HG03469 (cell line): ENCODE measurements around the gene SLC16A10.
"Not testable (repeated sequence)": the region's sequence is repeated elsewhere in the genome, so short reads cannot be mapped to it uniquely, and the experiment has no call there.

Source experiments
- ATAC-seq: cut with Tn5 transposase; IDR thresholded peaks from one replicate; pipeline ENCODE4 v1.9.1; 2021; ENCODE audit warnings: mild to moderate bottlenecking, moderate library complexity, moderate number of reproducible peaks; ENCODE audit not compliant: unreplicated experiment

The SLC16A10 gene

DNA sequence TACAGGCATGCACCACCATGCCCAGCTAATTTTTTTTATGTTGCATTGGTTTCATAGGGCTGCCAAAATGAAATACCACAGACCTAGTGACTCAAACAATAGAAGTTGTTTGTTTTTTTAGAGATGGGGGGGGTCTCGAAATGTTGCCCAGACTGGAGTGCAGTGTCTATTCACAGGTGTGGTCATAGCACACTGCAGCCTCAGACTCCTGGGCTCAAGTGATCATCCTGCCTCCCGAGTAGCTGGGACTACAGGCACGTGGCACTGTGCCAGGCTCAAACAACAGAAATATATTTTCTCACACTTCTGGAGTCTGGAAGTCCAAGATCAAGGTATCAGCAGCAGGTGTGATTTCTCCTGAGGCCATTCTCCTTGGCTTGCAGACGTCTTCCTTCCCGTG, 6.6 kb upstream of the SLC16A10 start:
- no peak for ATAC-seq

- no peak for ATAC-seq
Observed at GRCh38 chr6:111086685-111087084, 618 bp upstream of the SLC16A10 start.

DNA sequence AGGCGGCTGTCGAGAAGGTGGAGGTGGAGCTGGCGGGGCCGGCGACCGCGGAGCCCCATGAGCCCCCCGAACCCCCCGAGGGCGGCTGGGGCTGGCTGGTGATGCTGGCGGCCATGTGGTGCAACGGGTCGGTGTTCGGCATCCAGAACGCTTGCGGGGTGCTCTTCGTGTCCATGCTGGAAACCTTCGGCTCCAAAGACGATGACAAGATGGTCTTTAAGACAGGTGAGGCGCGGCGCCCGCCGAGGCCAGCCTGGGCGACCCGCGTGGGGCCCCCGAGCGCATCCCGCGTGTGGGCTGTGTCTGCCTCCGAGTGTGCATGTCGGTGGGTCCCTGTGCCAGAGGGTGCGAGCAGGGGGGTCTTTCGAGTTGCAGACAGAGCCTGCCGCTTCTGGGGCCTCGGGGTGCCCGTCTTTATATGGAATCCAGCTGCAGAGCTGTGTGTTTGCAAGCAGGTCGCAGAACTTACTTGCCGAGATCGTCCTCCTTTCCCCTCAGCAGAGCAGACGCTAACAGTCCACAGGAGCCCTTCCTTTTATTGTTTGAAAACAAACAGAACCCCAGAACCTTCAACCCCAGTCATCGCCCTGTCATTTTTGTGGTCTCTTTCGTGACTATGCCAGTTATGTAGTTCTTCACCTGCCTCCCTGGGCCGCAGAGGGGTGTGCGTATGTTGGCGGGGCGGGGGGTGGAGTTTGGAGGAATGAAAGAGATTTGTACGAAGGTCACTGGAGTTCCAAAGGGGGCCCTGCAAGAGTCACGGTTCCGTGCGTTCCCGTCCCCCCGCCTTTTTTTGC, 766 bp downstream of the SLC16A10 start:
- ATAC-seq, result no peak

DNA sequence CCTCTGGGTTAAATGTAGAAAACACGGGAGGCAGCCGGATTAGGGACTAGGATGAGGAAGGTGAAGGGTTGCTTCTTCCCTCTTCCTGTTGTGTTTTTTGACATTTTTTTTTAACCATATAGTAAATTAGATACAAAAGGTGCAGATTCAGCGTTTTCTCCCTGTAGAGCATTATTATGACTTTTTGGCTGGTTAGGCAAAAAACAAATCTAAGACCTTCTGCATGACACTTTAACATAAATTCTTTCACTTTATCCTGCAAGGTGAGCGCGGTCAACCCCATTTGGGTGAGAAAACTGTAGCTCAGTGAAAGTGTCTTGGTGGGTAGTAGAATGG, 1.3 kb downstream of the SLC16A10 start:
- ATAC-seq, result no peak

GRCh38 chr6:111090766-111091165, 3.5 kb downstream of the SLC16A10 start:
- no peak for ATAC-seq

DNA sequence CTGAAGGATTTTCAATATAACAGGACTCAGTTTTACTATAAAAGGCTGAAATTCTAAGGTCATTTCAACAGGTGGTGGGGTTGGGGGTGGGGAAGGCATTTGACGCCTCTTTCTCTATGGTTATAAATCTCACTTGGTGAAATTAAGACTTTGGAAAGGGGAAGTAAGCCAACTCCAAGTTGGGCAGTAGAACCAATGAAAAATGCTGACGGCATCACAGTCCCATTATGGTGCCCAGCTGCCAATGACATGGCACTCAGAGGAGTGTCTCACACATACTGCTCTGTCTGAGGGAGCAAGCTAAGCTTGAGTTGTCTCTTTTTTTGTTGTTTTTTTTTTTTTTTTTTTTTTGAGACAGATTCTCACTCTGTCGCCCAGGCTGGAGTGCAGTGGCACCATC, 4.7 kb downstream of the SLC16A10 start:
- ATAC-seq, result no peak

DNA sequence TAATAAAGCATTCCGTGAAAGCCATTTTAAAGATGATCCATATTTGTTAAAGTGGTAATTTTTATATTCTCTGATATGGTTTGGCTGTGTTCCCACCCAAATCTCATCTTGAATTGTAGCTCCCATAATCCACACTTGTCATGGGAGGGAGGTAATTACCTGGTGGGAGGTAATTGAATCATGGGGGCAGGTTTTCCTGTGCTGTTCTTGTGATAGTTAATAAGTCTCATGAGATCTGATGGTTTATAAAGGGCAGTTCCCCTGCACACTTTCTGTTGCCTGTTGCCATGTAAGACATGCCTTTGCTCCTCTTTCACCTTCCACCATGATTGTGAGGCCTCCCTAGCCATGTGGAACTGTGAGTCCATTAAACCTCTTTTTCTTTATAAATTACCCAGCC, 8.2 kb downstream of the SLC16A10 start:
- not testable (repeated sequence) for ATAC-seq

- no peak for ATAC-seq
Observed at GRCh38 chr6:111096246-111096645, 8.9 kb downstream of the SLC16A10 start.

GRCh38 chr6:111098597-111098996, 11.3 kb downstream of the SLC16A10 start:
- no peak for ATAC-seq

DNA sequence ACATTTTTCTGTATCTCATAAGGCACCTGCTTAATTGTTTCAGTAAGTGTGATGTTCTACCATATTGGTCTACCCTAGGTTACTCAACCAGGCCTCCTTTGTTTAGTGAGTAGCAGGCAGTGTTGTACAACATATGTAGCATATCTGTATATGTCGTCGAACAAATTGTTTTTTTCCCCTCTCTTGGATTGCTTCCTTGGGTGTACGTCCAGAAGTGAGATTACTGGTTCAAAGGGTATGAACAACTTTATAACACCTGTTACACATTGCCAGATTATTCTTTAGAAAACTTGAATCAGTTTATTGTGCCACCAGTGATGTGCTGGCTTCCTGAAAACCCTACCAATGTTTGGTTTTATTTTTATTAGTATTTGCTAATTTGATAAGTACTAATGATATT, 14.7 kb downstream of the SLC16A10 start:
- ATAC-seq, result no peak

DNA sequence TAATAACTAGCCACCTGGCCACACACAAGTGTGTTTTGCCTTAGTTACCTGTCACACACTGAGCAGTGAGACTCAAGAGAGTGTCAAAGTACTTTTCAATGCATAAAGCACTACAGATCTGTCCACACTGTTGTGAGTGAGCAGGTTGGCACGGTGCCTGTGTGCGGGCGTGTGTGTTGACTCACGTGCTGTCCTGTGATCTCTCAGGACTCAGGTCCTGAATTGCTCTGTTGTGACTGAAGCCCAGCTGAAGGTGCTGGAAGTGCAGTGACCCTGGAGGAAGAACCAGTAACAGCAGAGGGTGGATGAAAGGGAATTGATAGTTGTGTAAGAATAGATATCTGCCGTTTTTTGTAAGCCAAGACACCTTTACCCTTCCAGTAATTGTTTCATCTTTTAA, 18.3 kb downstream of the SLC16A10 start:
- ATAC-seq, result no peak

GRCh38 chr6:111107589-111107988, 20.3 kb downstream of the SLC16A10 start:
- no peak for ATAC-seq

- no peak for ATAC-seq
Observed at GRCh38 chr6:111110036-111110435, 22.7 kb downstream of the SLC16A10 start.

DNA sequence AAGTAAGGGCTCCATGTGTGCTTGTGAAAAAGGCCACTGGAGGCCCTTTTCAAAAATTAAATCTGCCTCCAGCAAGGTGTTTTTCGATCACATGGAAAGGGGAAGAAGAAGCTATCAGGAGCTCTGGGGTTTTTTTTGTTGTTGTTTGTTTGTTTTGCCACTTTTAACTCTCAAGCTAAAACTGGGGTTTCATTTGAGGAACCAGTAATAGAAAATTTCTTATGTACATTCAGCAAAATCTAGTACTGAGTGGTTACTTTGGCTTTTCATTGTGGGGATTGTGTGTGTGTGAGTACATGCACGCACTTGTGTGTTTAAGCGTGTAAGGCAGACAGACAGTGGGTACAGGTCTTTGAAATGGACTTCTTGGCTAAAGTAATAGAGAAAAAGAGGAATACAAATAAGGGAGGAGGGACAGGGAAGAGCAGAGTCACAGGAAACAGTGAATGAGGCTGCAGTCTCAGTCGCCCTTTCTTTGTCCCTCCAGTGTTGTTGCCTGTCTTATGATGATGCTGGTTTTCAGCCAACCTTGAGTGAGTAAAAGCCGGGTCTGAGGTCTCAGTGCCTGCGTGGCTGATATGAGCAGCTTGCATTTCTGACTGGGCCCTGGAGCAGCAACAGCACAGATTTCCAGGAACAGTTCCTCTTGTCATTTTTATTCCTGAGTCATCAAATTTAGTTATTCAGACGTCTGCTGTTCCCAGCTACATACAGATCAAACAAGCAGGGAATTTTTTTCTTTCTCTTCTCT, 26.2 kb downstream of the SLC16A10 start:
- no peak for ATAC-seq

- no peak for ATAC-seq
Observed at GRCh38 chr6:111114087-111114443, 26.8 kb downstream of the SLC16A10 start.

DNA sequence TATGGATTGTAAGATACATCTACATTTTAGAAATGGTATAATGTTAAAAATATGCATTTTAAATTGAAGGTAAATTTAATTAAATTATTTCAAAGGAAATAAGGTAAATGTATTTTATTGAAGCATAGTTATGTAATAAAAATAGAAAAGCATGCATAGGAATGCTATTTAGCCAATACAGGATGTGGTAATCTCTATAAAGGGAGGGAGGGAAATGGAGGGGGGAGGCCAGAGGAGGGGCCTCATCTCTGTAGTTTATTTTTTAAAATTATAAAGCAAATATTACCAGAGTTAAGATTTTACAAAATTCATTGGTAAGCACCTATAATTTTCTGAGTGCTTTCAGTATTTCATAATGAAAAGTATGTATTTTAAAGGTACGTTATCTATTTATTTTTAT, 27.2 kb downstream of the SLC16A10 start:
- no peak for ATAC-seq

GRCh38 chr6:111118826-111119225, 31.5 kb downstream of the SLC16A10 start:
- no peak for ATAC-seq

DNA sequence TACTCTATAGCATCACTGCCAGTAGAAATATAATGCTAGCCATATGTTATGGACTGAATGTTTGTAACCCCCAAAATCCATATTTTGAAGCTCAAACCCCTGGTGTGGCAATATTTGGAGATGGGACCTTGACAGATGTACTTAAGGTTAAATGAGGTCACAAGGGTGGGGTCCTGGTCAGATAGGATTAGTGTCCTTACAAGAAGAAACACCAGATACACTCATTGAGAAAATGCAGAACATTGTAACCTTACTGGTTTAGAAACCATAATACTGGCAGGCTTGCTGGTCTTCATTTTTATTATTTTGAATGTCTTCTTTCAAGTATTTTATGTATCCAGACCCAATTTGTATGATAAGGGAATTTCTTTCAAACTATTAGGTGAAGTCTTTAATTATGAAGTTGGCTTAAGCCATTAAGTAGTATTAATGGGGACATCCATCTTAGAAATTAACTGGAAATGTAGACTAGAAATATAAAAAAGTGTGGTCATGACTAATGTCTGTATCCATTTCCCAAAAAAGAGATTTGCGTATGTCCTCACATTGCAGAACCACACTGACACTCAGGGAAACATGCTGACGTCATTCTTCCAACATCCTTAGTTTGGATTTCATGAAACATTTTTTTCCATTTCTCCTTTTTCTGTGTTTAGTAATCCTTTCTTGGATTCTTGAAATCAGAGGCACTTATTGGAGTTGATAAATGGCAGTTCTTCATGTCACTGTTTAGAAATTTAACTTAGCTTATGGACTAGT, 32.4 kb downstream of the SLC16A10 start:
- ATAC-seq, result no peak

DNA sequence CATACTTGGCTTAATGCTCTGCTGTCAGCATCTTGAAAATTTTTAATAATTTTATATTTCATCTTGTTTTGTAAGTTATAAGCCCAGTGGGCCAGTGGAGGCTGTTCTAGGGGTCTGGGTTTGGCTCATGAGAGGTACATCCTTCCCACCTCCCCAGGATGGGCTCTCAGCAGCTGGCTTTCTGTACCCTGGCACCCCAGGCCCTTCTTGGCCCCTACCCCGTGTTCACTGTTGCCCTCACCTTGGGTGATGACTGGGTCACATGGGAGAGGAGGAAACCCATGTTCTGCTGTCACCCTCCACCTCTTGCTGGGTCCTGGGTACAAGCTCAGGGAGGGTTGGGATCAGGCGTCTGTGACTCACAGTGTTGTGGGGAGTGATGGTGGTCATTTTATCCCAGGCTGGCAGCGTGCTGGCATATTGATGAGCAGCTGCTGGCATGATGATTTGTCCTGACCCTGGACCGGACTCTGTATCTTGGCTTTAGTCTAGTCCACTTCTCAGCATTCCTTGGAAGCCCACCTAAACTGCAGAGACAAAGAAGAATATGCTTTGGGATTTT, 34.6 kb downstream of the SLC16A10 start:
- ATAC-seq, result no peak

- no peak for ATAC-seq
Observed at GRCh38 chr6:111122458-111123286, 35.4 kb downstream of the SLC16A10 start.

- ATAC-seq, result no peak
Observed at GRCh38 chr6:111124406-111124805, 37.1 kb downstream of the SLC16A10 start.
